Neural crest cell (in vitro differentiated cells): Measurements from ENCODE around the gene TCEANC2. TPM values are rescaled to one million over a fixed set of nuclear protein-coding genes. Genes with fewer than 3 reads are reported as not detected.

Experiments
- DNase-seq: peaks from one replicate; pipeline ENCODE4 v3.0.0; 2021; ENCODE audit warnings: low read depth, mixed read lengths, low spot score
- H3K27ac Mint-ChIP-seq: one replicate; pipeline ENCODE4 v1.8.0; 2021; ENCODE audit warnings: mild to moderate bottlenecking, mixed read lengths; ENCODE audit not compliant: unreplicated experiment
- H3K27me3 Mint-ChIP-seq: 2 replicates; pipeline ENCODE4 v1.8.0; 2021; ENCODE audit warnings: low read depth, mild to moderate bottlenecking, mixed read lengths
- H3K36me3 Mint-ChIP-seq: 2 replicates; pipeline ENCODE4 v1.8.0; 2021; ENCODE audit warnings: low read depth, mild to moderate bottlenecking, mixed read lengths
- H3K4me1 Mint-ChIP-seq: 2 replicates; pipeline ENCODE4 v1.8.0; 2021; ENCODE audit warnings: mixed read lengths
- H3K4me3 Mint-ChIP-seq: one replicate; pipeline ENCODE4 v1.8.0; 2021; ENCODE audit warnings: mild to moderate bottlenecking, mixed read lengths
- H3K9me3 Mint-ChIP-seq: 2 replicates; pipeline ENCODE4 v1.8.0; 2021; ENCODE audit warnings: mixed read lengths
- CTCF ChIP-seq: fragments of 200-600 bp; sonication (generic); conservative IDR thresholded peaks from 2 replicates; pipeline ENCODE4 v1.5.0; 2021; ENCODE audit warnings: antibody characterized with exemption, mild to moderate bottlenecking
- total RNA-seq: library from RNA; stranded (reverse); gene quantifications from 2 replicates; pipeline ENCODE4 v1.2.1, GENCODE V29; 2021

Gene TCEANC2
- total RNA-seq, 1 donor from 2014 or later = 8.5 TPM

- DNase-seq = no peak
- H3K36me3 Mint-ChIP-seq = no peaks in the 10 kb centered on the region
- no peak for TF ChIP-seq CTCF
- H3K9me3 Mint-ChIP-seq = no peaks in the 10 kb centered on the region
- H3K27me3 Mint-ChIP-seq = peaks cover 21% of the 10 kb centered on the region
- no peaks in the 10 kb centered on the region for H3K4me1 Mint-ChIP-seq
- no peak overlapping the region for H3K27ac Mint-ChIP-seq
- H3K4me3 Mint-ChIP-seq = no peak overlapping the region
These were observed 44.5 kb upstream of the TCEANC2 start for GRCh38 chr1:54008876-54009275.

- H3K27ac Mint-ChIP-seq = no peak overlapping the region
- TF ChIP-seq CTCF = no peak
- no peaks in the 10 kb centered on the region for H3K4me1 Mint-ChIP-seq
- no peaks in the 10 kb centered on the region for H3K36me3 Mint-ChIP-seq
- DNase-seq = no peak
- no peak overlapping the region for H3K4me3 Mint-ChIP-seq
- H3K9me3 Mint-ChIP-seq = no peaks in the 10 kb centered on the region
- H3K27me3 Mint-ChIP-seq = peaks cover 21% of the 10 kb centered on the region
These were observed 44.0 kb upstream of the TCEANC2 start for GRCh38 chr1:54009406-54009805.

GRCh38 chr1:54010415-54011117 lies 42.8 kb upstream of the TCEANC2 start:
- Mint-ChIP-seq H3K4me3 (no peak overlapping the region), H3K4me1 (no peaks in the 10 kb centered on the region), H3K27me3 (peaks cover 21% of the 10 kb centered on the region), H3K9me3 (no peaks in the 10 kb centered on the region), H3K27ac (no peak overlapping the region), H3K36me3 (no peaks in the 10 kb centered on the region)
- no peak for TF ChIP-seq CTCF
- no peak for DNase-seq

- Mint-ChIP-seq H3K36me3 (no peaks in the 10 kb centered on the region), H3K9me3 (no peaks in the 10 kb centered on the region), H3K27me3 (peaks cover 23% of the 10 kb centered on the region), H3K4me3 (no peak overlapping the region), H3K4me1 (no peaks in the 10 kb centered on the region), H3K27ac (no peak overlapping the region)
- no peak for TF ChIP-seq CTCF
- no peak for DNase-seq
These were observed 41.9 kb upstream of the TCEANC2 start for GRCh38 chr1:54011316-54012007.

GRCh38 chr1:54012008-54012325 lies 41.4 kb upstream of the TCEANC2 start:
- no peaks in the 10 kb centered on the region for H3K36me3 Mint-ChIP-seq
- no peak overlapping the region for H3K27ac Mint-ChIP-seq
- DNase-seq = no peak
- no peak overlapping the region for H3K4me3 Mint-ChIP-seq
- no peak for TF ChIP-seq CTCF
- H3K9me3 Mint-ChIP-seq = no peaks in the 10 kb centered on the region
- H3K4me1 Mint-ChIP-seq = no peaks in the 10 kb centered on the region
- H3K27me3 Mint-ChIP-seq = peaks cover 27% of the 10 kb centered on the region
